HG02588 (cell line): ENCODE data around the gene ZNF148.

Experiments
- ATAC-seq: cut with Tn5 transposase; IDR thresholded peaks from one replicate; pipeline ENCODE4 v1.9.1; 2021; ENCODE audit warnings: mild to moderate bottlenecking, moderate library complexity; ENCODE audit not compliant: unreplicated experiment

Gene ZNF148

DNA sequence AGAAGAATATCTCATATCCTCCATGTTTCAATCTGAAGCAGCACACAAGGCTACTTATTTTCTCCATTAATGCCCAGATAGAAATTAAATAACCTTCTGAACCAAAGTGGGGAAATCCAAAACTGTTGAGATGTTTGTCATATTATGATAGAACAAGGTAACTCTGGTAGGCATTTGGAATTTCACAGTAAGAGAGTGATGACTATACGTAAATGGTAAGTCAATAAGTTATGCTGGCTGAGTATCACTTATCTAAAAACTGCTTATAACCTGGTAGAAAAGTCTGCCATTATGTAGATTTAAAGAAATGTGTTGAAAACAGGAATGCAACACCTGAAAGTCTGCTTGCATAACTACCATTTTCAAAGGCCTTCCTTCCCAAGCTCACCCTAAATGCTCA is 145.4 kb downstream of the ZNF148 start:
- ATAC-seq: no peak

- ATAC-seq: no peak
These were observed 146.0 kb downstream of the ZNF148 start for GRCh38 chr3:125229168-125229567.

- no peak for ATAC-seq
These were observed 153.3 kb downstream of the ZNF148 start for GRCh38 chr3:125221831-125222230.

DNA sequence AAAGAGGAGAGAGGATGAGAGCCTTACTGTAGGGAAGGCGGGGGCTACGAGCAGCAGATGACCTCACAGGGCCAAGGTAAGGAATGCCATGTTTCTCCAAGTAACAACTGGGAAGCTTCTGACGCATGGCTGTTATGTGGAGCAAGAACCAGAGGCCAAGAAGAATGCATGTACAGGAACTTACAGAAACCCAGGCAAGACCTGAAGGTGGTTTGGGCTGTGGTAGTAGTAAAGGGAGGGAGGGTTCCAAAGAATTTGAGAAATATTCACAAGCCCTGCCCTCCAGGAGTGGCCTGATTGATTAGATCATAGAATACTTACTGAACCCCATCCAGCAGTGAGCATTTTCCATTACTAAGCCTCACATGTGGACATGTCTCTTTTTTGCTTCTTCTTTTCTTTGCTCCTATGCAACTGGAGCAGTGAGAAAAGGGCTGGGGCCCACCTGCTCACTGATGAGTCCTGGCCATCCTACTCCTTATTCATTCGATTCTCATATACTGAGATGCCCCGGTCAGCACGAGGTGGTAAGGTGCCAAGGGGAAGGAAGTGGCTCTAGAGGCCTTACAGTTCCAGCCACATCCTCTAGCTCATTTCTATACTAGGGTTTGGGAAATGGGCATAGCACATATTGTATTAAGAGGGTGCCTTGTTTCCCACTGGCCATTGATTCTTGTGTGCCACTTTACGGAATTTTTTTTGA is 154.2 kb downstream of the ZNF148 start:
- ATAC-seq: no peak

DNA sequence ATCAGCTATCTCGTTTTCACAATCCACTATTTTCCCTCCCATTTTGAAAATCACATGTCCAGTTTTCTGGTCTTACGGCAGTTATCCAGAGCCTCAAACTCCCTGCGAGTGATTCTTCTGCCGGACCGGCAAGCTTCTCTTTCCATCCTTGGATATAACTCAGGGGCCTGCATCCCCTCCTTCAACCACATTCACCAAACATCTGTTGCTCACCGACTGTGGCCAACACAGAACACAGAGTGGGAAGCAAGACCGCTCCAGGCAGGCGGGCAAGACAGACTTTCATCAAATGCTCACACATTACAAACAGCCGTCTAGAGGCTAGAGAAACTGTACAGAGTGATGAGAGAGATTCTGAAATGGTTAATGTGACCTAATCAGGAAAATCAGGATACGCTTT is 154.9 kb downstream of the ZNF148 start:
- no peak for ATAC-seq

DNA sequence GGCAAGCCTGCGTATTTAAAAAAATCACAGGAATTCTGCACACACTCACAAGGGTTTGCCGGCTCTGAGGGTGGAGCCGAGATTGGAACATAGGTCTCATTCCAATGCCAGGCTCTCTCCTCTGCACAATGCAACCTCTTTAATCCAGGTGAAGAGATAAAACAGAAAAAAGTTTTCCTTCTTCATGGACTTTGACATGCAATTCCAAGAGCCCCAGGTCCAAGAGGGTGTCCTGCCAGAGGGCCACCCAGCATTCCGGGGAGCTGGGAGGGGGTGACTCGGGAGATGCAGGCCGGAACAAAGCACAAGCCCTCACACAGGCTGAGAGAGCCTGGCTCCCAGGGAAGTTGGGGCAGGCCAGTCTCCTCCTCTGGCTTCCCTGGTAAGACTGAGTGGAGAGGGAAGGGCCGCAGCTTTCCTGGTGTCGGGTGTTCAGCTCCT is 155.8 kb downstream of the ZNF148 start:
- no peak for ATAC-seq

DNA sequence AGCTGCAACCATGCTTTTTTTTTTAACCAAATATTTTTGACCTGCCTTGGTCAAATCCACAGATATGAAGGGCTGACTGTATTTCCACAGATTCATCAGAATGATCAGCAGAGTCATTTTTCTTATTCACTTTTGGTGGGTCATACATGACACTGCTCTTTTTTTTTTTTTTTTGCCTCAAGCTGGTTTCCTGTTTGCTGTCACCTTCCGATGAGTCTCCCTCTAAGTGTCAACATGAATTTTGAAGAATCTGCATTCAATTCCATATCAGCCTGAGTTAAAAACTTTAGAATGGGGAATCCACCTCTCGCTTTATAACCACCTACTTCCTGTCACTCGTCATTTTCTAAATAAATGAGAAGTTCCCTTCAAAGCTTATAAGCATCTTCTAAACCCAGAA is 160.4 kb downstream of the ZNF148 start:
- ATAC-seq: no peak

DNA sequence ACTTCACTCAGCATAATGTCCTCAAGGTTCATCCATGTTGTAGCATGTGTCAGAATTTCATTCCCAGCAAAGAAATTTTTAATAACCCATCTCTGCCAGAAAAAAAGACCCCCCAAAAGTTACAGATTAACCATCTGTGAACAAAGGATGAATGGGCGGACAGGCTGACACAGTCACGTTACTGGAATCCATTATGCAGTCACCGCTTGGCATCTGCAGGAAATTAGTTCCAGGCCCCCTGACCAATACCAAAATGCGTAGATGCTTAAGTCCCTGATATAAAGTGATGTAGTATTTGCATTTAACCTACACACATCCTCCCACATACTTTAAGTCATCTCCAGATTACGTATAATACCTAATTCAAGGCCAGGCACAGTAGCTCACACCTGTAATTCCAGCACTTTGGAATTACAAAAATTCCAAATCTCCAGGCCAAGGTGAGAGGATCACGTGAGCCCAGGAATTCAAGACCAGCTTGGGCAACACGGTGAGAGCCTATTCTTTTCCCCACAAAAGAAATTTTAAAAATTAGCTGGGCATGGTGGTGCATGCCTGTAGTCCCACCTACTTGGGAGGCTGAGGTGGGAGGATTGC is 161.1 kb downstream of the ZNF148 start:
- no peak for ATAC-seq

DNA sequence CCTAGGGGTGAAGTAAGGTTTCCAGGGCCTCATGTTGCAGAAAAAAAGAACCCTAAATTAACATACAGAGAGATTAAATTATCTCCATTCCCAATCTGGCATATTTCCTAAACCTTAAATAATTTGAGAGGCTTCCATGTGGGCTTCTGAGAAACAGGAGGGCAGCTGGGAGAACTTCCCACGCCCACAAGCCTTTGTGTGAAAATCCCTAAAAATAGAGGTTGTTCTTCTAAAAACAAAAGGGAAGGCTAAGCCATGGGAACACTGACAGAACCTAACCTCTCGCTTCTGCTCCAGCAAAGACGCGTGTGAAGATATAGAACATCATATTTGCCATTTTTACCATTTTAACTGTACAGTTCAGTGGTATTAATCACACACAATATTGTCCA is 161.8 kb downstream of the ZNF148 start:
- no peak for ATAC-seq

- no peak for ATAC-seq
These were observed 162.4 kb downstream of the ZNF148 start, which contains the start of gene SLC12A8 for GRCh38 chr3:125212509-125213363. Gene SLC12A8, minus strand, starts transcription at chr3:125212748. Its CDS starts 1,399 bp downstream, at chr3:125211349.

DNA sequence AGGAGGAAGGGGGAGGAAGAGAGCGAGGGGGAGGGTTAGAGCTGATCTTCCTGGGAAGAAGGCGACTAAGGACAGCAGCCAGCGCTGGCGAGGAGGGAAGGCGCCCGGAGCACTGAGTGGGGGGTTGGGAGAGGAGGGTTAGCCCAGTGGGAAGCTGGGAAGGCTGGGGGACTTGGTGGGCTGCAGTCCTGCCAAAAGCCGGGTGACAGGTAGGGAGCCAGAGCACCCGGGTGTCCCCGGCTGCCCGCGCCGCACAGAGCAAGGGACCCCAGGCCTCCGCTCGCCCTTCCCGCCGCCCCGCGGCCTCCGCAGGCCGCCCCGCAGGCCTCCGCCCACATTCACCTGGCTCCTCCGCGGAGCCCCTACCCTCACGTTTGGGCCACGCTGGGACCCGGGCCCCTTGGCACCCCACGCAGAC is 163.0 kb downstream of the ZNF148 start:
- no peak for ATAC-seq

DNA sequence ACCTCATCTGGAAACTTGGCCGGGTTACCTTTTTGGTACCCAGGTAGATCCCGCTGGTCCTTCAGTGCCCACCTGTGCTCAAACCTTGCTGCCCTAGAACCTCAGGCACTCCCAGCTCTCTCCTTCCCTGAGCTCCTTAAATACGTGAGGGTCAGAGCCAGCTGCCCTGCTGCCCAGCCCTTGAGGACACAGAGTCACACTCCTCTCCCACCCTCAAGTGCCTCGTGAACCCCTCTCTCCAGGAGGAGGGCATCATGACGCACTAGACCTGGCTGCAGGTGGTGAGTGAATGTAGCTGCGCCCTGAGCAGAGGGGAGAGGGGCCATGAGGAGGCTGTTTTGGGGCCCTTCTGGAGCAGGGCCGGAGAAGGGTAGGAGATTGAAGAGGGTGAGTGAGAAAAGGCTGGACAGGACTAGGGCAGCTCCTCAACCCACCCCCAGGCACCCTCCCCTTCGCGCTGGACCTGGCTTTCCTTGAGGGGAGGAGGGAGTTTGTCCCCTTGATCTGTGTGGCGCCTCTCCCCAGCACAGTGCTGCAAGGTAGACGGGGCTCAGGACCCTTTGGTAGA is 163.5 kb downstream of the ZNF148 start:
- ATAC-seq: no peak

GRCh38 chr3:125207949-125208568 is 167.1 kb downstream of the ZNF148 start:
- no peak for ATAC-seq

GRCh38 chr3:125207507-125207906 is 167.6 kb downstream of the ZNF148 start:
- ATAC-seq: no peak

DNA sequence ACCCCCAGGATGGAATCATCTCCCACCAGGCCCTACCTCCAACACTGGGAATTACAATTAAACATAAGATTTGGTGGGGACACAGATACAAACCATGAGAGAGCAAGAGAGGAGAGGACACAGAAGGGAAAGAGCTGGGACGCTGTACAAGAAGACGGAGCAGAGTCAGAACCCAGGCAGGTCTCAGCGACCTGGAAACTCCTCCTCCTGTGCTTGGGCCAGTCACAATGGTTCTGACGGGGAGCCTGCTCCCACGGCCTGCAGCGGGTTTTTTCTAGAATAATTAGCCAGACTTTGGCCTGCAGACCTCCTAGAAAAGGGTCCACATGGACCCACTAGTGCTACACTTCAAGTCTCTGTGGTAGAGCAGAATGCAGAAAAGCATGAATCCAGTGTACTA is 168.2 kb downstream of the ZNF148 start:
- no peak for ATAC-seq

GRCh38 chr3:125203731-125204130 is 171.4 kb downstream of the ZNF148 start:
- ATAC-seq: no peak

- ATAC-seq: no peak
These were observed 172.9 kb downstream of the ZNF148 start for GRCh38 chr3:125202197-125202596.

DNA sequence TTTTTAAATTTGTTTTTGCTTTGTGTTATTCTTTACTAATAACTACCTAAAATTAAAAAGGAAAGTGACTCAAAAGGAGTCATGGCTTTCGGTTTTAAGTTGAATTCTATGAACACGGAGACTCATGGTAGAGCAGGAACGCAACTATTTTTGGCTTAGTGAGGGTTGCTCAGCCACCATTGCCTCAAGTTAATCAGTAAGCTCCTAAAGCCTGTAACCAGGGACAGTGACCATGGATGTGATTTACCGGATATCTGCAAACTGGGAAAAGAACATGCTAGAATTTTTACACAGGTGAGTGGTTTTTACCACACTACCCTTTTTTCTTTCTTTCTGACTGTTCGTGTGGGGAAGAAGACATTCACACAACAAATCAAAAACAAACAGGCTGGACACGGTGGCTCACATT is 174.4 kb downstream of the ZNF148 start:
- peak; percentile 90 for ATAC-seq

DNA sequence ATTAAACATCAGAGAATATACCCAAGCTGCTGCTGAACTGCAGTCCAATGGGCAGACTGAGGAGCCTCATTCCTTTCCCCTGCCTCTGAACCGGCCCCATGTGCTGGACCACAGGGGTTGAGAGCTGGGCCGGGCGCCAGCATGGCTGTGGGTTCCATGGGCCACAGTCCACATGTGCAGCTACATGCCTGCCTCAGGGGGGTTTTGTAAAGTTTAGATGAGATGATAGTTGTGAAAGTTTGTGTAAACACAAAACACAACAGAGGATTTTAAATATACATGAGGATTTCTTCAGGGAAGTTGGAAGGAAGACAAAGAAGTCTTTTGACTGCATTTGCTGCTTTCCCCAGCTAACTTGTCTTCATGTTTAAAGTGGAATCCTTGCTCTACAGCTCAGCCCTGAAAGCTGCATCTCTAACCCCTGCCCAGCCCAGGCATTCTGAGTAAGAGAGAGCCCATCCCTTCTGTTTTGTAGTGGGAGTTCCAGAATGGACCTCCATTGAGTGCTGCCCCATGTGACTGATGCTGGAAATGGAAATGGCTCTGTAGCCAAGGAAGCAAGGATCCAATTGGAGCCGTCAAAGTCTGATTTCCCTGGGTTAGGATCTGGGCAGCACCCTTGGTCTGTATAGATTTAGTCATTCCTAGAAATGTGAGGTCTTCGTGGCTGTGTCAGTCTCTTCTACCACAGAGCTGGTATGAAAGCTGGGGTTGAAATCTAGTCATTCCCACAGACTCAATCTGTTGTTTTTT is 180.1 kb downstream of the ZNF148 start:
- ATAC-seq: no peak
